ENCODE results near the gene TPR.
A peak's percentile ranks its signal among the peaks of the same experiment; 100 is the strongest.
"Not testable (repeated sequence)": the region's sequence is repeated elsewhere in the genome, so short reads cannot be mapped to it uniquely, and the experiment has no call there.

TPR gene

DNA sequence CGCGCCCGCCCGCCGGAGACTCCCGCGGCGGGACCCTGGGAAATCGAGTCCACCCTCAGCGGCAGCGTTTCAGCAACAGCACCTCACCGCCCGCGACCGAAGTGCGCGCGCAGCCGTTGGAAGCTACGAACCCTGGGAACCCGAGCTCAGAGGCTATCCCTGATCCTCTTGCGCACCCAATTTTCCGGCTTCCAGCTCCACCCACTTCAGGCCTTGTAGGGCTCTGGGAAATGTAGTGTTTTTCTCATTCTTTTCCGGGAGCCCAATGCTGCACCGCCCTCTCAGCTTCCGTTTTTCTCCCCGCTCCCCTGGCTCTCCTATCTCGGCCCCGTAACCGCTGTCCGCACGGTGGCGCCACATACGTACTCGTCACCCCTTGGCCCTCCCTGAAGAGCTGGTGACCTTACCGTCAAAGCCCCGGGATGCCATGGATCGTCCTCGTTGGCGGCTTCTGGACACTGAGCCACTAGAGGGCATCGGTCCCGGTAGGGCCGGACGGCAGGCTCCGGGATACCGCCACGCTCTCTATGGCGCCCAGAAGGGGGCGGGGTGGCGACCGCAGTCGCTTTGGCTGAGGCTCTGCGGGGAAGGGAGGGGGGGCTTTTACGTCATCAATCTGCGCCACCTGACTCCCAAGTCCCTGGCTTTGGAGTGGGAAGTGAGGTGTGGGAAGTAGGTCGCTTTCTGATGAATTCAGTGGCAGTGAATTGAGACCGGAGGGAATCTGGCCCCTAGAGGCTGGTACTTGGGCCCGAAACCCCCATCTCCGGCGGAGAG lies at the start of gene TPR, which contains the start of gene ODR4:
TSS of gene TPR (minus strand) at position 102 of the 777 bp plus-strand sequence. CDS start 225 bp downstream, outside the sequence.
TSS of gene ODR4 (plus strand) at position 687 of the 777 bp plus-strand sequence. CDS start 3,948 bp downstream, outside the sequence.
- peak; percentile 97 for DNase-seq

DNA sequence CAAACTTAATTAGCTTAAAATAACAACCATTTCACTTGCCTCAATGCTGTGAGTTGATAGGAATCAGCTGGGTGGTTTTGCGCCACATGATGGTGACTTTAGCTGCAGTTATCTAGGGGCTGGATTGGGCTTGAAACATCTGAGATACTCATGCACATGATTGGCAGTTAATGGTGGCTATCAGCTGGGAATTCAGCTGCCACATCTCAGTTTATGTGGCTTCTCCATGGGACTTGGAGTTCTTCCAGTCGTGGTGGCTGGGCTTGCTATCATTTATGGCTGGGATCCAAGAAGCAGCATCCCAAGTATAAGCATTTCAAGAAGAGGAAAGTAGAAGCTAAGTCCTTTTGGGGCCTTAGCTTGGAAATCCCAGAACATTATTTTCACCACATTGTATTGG lies 49.5 kb upstream of the TPR start:
- DNase-seq, result no peak

DNA sequence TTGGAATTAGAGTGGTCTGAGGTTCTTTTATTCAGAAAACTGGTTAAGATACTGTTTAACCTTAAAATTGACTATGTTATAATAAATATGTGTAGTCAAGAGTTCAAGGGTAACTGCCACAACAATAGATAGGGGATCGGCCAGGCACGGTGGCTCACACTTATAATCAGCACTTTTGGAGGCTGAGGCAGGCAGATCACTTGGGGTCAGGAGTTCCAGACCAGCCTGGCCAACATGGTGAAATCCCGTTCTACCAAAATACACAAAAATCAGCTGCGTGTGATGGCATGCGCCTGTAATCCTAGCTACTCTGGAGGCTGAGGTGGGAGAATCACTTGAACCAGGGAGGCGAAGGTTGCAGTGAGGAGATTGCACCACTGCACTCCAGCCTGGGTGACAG lies 46.4 kb upstream of the TPR start:
- no peak for DNase-seq

GRCh38 chr1:186420923-186421322 lies 45.9 kb upstream of the TPR start:
- no peak for DNase-seq

GRCh38 chr1:186420311-186420710 lies 45.3 kb upstream of the TPR start:
- DNase-seq, result no peak

GRCh38 chr1:186418503-186418902 lies 43.5 kb upstream of the TPR start:
- no peak for DNase-seq

GRCh38 chr1:186413319-186413718 lies 38.3 kb upstream of the TPR start:
- DNase-seq, result no peak

DNA sequence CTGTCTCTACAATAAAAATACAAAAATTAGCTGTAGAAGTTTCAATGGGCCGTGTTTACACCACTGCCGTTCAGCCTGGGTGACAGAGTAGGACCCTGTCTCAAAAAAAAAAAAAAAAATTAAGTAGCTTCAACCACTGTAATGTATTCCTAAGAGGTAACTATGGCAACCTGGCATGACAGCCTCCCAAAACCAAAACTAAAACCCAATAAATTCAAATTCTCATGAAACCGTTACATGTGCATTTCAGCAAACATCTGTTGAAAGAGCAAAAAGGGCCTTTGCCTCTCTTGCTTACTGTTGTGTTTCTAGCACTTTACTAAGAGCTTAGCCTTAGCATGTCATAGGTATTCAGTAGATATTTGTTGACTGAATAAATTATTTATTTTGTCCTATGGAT lies 34.0 kb upstream of the TPR start:
- DNase-seq, result no peak

DNA sequence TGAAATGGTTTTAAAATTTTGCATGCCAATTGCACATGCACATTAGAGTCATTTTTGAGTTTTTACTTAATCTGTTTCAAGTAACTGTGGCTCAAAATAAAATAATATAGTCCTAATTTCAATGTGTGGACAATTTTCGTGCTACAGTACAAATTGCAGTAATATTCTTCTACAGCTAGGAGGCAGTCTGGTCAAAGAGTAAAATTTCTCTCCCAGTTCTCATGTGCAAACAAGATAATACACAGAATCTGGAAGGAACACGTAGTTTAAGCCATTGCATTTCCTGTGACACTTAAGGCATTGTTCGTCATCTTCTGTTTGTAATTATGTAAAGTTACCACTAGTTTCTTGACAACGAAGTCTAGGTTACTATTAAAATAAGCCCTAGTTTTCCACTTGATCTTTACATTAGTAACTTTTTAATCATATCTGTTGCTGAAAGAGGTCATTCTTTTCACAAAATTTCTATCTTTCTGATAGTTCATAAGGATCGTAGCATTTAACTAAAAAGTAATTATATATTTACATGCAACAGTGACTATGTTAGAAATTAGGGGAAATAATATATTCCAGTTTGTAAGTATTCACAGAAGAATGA lies 29.5 kb upstream of the TPR start:
- DNase-seq, result no peak

DNA sequence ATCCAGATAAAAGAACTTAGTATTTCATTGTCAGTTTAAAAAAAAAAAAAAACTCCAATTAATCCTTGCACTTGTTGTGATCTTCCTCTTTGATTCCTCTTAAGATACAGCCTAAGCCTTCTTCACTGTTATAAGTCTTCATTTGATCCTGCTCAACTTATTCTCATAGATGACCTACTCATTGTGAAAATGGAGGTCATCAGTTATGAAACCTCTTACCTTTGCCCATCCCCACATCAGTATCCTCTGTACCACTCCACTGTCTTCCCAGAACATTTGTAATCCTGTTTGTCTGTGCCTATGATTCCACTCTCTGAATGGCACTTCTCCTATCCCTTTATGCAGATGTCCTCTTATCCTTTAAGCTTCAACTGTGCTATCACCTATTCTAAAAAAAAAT lies 28.6 kb upstream of the TPR start:
- DNase-seq, result no peak

GRCh38 chr1:186401446-186401845 lies 26.4 kb upstream of the TPR start:
- DNase-seq, result not testable (repeated sequence)

DNA sequence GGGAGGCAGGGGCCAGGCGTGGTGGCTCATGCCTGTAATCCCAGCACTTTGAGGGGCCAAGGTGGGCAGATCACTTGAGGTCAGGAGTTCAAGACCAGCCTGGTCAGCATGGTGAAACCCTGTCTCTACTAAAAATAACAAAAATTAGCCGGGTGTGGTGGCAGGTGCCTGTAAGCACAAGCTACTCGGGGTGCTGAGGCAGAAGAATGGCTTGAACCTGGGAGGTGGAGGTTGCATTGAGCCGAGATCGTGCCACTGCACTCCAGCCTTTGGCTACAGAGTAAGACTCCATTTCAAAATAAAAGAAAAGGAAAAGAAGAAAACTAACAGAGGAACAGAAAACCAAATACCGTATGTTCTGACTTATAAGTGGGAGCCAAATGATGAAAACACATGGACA lies 17.7 kb upstream of the TPR start:
- DNase-seq, result not testable (repeated sequence)

GRCh38 chr1:186391841-186392240 lies 16.8 kb upstream of the TPR start:
- DNase-seq, result no peak

GRCh38 chr1:186390925-186391324 lies 15.9 kb upstream of the TPR start:
- no peak for DNase-seq

DNA sequence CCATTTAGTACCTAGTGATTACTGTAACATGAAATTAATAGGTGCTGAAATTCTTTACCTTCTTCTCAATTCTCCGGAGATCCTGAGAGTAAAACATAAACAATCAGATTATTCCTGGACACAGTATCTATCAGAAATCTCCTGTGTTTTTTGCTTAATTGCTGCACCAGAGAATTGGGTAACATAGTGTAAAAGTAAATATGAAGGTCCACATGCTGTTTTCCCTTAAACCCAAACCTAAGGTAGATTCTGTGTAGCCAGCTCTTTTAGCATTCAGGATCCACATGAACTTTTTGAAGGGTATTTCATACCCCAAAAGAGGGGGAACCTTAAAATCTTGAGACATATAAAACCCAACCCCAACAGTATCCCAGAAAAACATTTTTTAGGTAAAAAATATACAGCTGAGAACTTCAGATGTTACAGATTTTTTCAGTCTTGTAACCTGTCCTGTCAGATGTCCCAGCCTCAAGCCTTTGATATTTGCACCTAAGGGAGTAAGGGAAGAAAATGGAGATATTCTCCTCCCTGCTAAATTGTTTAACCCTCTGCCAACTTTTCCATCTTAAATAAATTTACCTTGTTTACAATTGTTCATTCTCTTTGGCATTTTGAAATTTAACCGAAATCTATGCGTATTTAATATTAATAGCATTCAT lies 11.8 kb upstream of the TPR start:
- DNase-seq, result no peak

DNA sequence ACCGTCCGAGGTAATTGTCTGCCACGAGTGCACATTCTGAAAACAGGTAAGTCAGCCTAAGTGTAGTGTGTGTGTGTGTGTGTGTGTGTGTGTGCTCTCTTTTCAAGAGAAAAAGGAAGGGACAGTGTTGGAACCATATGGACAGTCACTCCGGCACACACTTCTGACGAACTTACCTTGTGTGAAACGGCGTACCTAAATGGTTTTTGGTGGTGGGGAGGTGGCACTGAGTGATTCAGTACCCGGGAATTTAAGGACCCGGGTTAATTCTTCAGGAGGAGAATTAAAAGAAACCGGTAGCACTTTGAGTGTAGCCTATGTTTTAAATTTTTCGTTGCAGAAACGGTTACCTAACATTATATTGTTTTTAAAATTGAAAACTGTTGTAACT lies 871 bp upstream of the TPR start:
- no peak for DNase-seq

DNA sequence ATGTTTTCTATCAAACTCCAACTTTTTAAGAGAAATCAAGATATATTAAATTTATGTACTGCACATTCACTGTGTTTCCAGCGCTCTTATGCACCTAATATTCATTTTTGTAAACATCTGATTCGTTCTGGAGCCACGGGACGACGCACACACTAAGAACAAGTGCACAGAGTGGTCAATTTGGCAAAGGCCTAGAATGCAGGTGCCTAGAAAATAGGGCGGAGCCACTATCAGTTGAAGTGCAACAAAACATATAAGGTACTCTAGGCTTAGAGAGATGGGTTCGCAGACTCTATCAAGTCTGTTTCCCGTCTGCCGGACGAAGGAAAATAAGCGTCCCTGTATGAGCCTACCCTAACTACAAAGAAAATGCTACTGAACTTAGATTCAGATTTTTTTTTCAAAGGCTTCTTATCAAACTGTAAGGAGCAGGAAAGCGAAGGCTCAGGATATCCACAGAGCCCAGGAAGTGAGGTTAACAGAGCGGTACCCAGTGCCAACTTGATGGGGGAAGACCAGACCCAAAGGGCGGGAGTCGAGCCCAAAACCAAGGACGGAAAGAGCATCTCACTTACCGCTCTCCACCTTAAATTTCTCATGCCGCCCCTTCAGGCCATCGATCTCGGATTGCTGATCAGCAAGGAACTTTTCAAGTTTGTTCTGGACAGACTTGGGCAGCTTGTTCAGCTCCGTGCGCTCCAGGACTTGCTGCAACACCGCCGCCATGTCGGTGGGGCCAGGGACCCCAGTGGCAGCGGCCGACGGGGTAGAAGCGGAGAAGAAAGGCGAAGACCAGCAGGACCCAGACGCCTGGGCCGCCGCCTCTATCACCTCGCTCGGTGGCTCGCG lies 526 bp downstream of the TPR start:
- DNase-seq, result peak; percentile 16

DNA sequence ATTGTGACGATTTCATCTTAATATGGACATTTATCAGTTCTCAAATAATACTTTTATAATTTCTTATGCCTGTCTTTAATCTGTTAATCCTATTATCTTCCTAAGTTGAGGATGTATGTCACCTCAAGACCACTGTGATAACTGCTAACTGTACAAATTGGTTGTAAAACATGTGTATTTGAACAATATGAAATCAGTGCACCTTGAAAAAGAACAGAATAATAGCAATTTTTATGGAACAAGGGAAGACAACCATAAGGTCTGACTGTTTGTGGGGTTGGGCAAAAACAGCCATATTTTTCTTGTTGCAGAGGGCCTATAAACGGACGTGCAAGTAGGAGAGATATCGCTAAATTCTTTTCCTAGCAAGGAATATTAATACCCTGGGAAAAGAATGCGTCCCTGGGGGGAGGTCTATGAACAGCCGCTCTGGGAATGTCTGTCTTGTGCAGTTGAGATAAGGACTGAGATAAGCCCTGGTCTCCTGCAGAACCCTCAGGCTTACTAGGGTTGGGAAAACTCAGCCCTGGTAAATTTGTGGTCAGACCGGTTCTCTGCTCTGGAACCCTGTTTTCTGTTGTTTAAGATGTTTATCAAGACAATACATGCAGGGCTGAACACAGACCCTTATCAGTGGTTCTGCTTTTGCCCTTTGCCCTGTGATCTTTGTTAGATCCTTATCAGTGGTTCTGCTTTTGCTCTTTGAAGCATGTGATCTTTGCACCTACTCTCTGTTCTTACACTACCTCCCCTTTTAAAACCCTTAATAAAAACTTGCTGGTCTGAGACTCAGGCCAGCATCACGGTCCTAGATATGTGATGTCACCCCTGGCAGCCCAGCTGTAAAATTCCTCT lies 27.0 kb downstream of the TPR start:
- not testable (repeated sequence) for DNase-seq

DNA sequence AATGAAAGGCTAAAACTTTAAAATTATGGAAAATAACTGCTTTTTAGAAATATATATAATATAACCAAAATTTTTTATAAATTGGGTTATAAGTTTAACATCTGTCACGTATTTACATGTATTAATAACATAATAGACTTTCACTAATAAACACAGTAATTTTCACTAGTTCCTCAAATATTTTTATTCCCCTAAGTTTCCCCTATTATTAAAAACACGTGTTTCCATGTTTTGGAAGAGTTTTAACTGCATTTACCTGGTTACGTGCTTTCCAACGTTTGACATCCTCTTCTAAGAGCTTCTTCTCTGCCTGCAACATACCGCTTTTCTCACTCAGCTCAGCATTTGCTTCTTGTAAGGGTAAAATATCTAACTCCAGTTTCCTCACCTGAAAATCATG lies 34.3 kb downstream of the TPR start:
- DNase-seq, result no peak

GRCh38 chr1:186337554-186337953 lies 37.5 kb downstream of the TPR start:
- DNase-seq, result no peak

DNA sequence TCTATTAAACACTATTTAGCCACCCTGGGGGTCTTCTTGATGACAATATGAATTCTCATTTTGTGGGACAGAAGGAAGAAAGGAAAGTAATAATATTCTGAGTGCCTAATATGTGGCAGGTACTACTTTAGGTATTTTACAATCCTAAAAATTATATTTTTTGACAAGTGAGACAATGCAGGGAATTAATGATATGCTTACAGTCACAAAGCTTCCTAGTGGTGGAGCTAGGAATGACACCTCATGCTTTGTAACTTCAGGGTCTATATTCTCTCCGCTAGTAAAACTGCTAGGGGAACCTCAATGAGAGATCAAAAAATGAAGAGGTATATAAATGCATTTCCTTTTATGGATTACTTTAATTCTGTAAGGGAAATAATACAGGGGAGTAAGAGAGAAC lies 44.3 kb downstream of the TPR start:
- DNase-seq, result no peak

DNA sequence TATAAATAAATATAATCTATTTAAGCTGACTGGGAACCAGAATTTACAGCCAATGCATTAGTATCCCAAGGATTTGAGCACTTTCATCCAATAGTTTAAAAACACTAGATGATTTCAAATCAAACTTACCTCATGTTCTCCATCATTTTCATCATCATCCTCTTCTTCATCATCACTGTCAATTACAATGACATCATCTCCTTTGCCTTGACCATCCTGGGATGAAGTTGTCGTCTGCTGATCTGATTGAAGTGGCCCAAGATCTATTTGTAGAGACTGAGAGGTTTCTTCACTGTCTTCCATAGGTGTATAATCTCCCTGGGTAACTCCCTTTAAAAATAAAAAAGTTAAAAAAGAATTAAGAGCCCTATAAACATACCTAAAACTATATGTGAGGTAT lies 47.7 kb downstream of the TPR start:
- no peak for DNase-seq
